Fibroblast of lung (primary cell): ENCODE measurements around the gene ERBB2.

Experiments used
- CTCF ChIP-seq, 2 donors: IDR thresholded peaks in 1 of 2; conservative IDR thresholded peaks in 1 of 2; 1 replicate in 1 of 2; 2 replicates in 1 of 2; pipeline ENCODE4 v1.5.1; 2011 to 2012; ENCODE audit warnings: low read length in 2 of 2, control low read depth in 1 of 2, inconsistent platforms in 1 of 2, low read depth in 1 of 2, mild to moderate bottlenecking in 1 of 2
- EZH2 ChIP-seq: IDR thresholded peaks from 2 replicates; pipeline ENCODE4 v1.5.1; 2012; ENCODE audit warnings: low read length, control low read depth, mild to moderate bottlenecking; ENCODE audit errors: missing control alignments

- TF ChIP-seq CTCF (conservative IDR thresholded peaks at IDR 0.05 in 1 of 2, IDR thresholded peaks at IDR 0.05 in 1 of 2; ENCODE audit: low read depth in 1 of 2, low read length in 2 of 2): no peak
- no peak for TF ChIP-seq EZH2
Measured at GRCh38 chr17:39674179-39674578, 25.7 kb upstream of the ERBB2 start.
